MM.1S (cell line): ENCODE data around the gene SPACA6.

Experiments used
- DNase-seq: peaks from one replicate; pipeline ENCODE4 v3.0.0-alpha.2; 2015
- H2AFZ ChIP-seq: fragments of 300-600 bp; sonication (generic); 2 replicates; pipeline ENCODE4 v1.6.0; 2016; ENCODE audit warnings: antibody characterized with exemption, low read length
- H3F3A ChIP-seq: fragments of 300-600 bp; sonication (generic); 2 replicates; pipeline ENCODE4 v1.6.1; 2016; ENCODE audit warnings: mild to moderate bottlenecking, antibody characterized with exemption, low read length, moderate library complexity, mixed read lengths; ENCODE audit not compliant: insufficient read depth
- H3K27ac ChIP-seq: fragments of 300-600 bp; sonication (generic); 2 replicates; pipeline ENCODE4 v1.5.1; 2016; ENCODE audit warnings: mild to moderate bottlenecking, low read length
- H3K27me3 ChIP-seq: fragments of 300-600 bp; sonication (generic); replicated peaks from 2 replicates; pipeline ENCODE4 v1.6.0; 2016; ENCODE audit warnings: low read length; ENCODE audit not compliant: insufficient read depth
- H3K36me3 ChIP-seq: fragments of 300-600 bp; sonication (generic); replicated peaks from 2 replicates; pipeline ENCODE4 v1.6.1; 2016; ENCODE audit warnings: mild to moderate bottlenecking, low read length, mixed read lengths; ENCODE audit not compliant: insufficient read depth
- H3K4me1 ChIP-seq: fragments of 300-600 bp; sonication (generic); 2 replicates; pipeline ENCODE4 v1.6.1; 2016; ENCODE audit warnings: low read length, mixed read lengths
- H3K4me2 ChIP-seq: fragments of 300-600 bp; sonication (generic); 2 replicates; pipeline ENCODE4 v1.6.0; 2016; ENCODE audit warnings: low read depth, low read length
- H3K4me3 ChIP-seq: fragments of 300-600 bp; sonication (generic); 2 replicates; pipeline ENCODE4 v1.5.1; 2016; ENCODE audit warnings: low read length, mixed read lengths
- H3K79me2 ChIP-seq: fragments of 300-600 bp; sonication (generic); 2 replicates; pipeline ENCODE4 v1.6.1; 2016; ENCODE audit warnings: mixed run types, low read length, mixed read lengths
- H3K9ac ChIP-seq: fragments of 300-600 bp; sonication (generic); 2 replicates; pipeline ENCODE4 v1.6.1; 2016; ENCODE audit warnings: low read length, mixed read lengths
- H3K9me2 ChIP-seq: fragments of 300-600 bp; sonication (generic); replicated peaks from 2 replicates; pipeline ENCODE4 v1.6.1; 2016; ENCODE audit warnings: mild to moderate bottlenecking, low read length, mixed read lengths; ENCODE audit not compliant: insufficient read depth
- H3K9me3 ChIP-seq: fragments of 300-600 bp; sonication (generic); replicated peaks from 2 replicates; pipeline ENCODE4 v1.6.1; 2016; ENCODE audit warnings: mild to moderate bottlenecking, low read length, mixed read lengths; ENCODE audit not compliant: insufficient read depth
- H4K20me1 ChIP-seq: fragments of 300-600 bp; sonication (generic); 2 replicates; pipeline ENCODE4 v1.6.1; 2016; ENCODE audit warnings: mild to moderate bottlenecking, low read length, moderate library complexity, mixed read lengths; ENCODE audit not compliant: insufficient read depth
- CTCF ChIP-seq: fragments of 300-600 bp; sonication (generic); IDR thresholded peaks from 2 replicates; pipeline ENCODE4 v1.5.1; 2016; ENCODE audit warnings: antibody characterized with exemption, low read length, mixed read lengths
- EZH2 ChIP-seq: fragments of 300-600 bp; sonication (generic); optimal IDR thresholded peaks from 2 replicates; pipeline ENCODE3; 2017; ENCODE audit warnings: low read depth, mild to moderate bottlenecking, antibody characterized with exemption, low read length, mixed read lengths
- EZH2phosphoT487 ChIP-seq: fragments of 300-600 bp; sonication (generic); IDR thresholded peaks from 2 replicates; pipeline ENCODE4 v1.6.1; 2018; ENCODE audit warnings: antibody characterized with exemption, low read length

Gene SPACA6

GRCh38 chr19:51694318-51695085, 1.4 kb downstream of the SPACA6 start:
- H3K27ac ChIP-seq, result no peak overlapping the region

GRCh38 chr19:51695088-51695487, 2.0 kb downstream of the SPACA6 start:
- no peak overlapping the region for H2AFZ ChIP-seq
- H3F3A ChIP-seq, result no peaks in the 10 kb centered on the region
- H3K4me1 ChIP-seq, result no peaks in the 10 kb centered on the region
- DNase-seq, result no peak
- H3K9me2 ChIP-seq, result no peaks in the 10 kb centered on the region
- no peaks in the 10 kb centered on the region for H3K9me3 ChIP-seq
- H3K9ac ChIP-seq, result no peak overlapping the region
- no peaks in the 10 kb centered on the region for H3K27me3 ChIP-seq
- no peak overlapping the region for H3K4me3 ChIP-seq
- no peaks in the 10 kb centered on the region for H4K20me1 ChIP-seq
- no peak overlapping the region for H3K27ac ChIP-seq
- no peak overlapping the region for H3K4me2 ChIP-seq
- no peak for TF ChIP-seq CTCF
- TF ChIP-seq EZH2, result no peak
- no peak for TF ChIP-seq EZH2phosphoT487
- no peaks in the 10 kb centered on the region for H3K36me3 ChIP-seq
- H3K79me2 ChIP-seq, result no peaks in the 10 kb centered on the region

More at GRCh38 chr19:51694318-51695085, 1.4 kb downstream of the SPACA6 start:
- Histone ChIP-seq H3K4me3 (no peak overlapping the region), H4K20me1 (no peaks in the 10 kb centered on the region), H3K9me2 (no peaks in the 10 kb centered on the region), H3K36me3 (no peaks in the 10 kb centered on the region), H3K27me3 (no peaks in the 10 kb centered on the region), H3K9ac (no peak overlapping the region), H3K9me3 (no peaks in the 10 kb centered on the region), H2AFZ (no peak overlapping the region), H3K4me2 (no peak overlapping the region), H3K79me2 (no peaks in the 10 kb centered on the region), H3F3A (no peaks in the 10 kb centered on the region), H3K4me1 (no peaks in the 10 kb centered on the region)
- no peak for DNase-seq
- TF ChIP-seq CTCF (no peak), EZH2 (no peak), EZH2phosphoT487 (no peak)

- Histone ChIP-seq H3F3A (no peaks in the 10 kb centered on the region), H3K4me1 (no peaks in the 10 kb centered on the region), H3K4me2 (no peak overlapping the region), H3K27ac (no peak overlapping the region), H3K79me2 (no peaks in the 10 kb centered on the region), H3K9me2 (no peaks in the 10 kb centered on the region), H2AFZ (no peak overlapping the region), H3K36me3 (no peaks in the 10 kb centered on the region), H4K20me1 (no peaks in the 10 kb centered on the region), H3K9me3 (no peaks in the 10 kb centered on the region), H3K9ac (no peak overlapping the region), H3K4me3 (no peak overlapping the region), H3K27me3 (no peaks in the 10 kb centered on the region)
- DNase-seq, result no peak
- TF ChIP-seq CTCF (no peak), EZH2phosphoT487 (no peak), EZH2 (no peak)
These were observed 2.7 kb downstream of the SPACA6 start for GRCh38 chr19:51695702-51696315.
